SK-N-SH (cell line): ENCODE data around the gene ENTPD6. TPM values are rescaled to one million over a fixed set of nuclear protein-coding genes. Genes with fewer than 3 reads are reported as not detected.
A peak's percentile ranks its signal among the peaks of the same experiment; 100 is the strongest.

Experiments
- CTCF ChIA-PET: fragments of 300-600, 350-600 bp; formaldehyde crosslinking; extraction: SDS; loops from one replicate; lab custom pipeline; 2021; lab: Yijun Ruan, JAX
- POLR2A ChIA-PET: fragments of 350-600 bp; sonication (Branson Sonifier 250); formaldehyde crosslinking; extraction: SDS; loops from one replicate; lab custom pipeline; 2020; ENCODE audit warnings: antibody characterized with exemption, inconsistent platforms; lab: Yijun Ruan, JAX
- DNase-seq: peaks from one replicate; pipeline ENCODE4 v3.0.0; 2012
- H2AFZ ChIP-seq: fragments of 200-600 bp; sonication (generic); 2 replicates; pipeline ENCODE4 v1.8.1; 2016; ENCODE audit warnings: antibody characterized with exemption, mild to moderate bottlenecking, low read depth
- H3F3A ChIP-seq: fragments of 200-600 bp; sonication (generic); replicated peaks from 2 replicates; pipeline ENCODE3; 2016; ENCODE audit warnings: antibody characterized with exemption, mild to moderate bottlenecking; ENCODE audit not compliant: insufficient read depth
- H3K27ac ChIP-seq, 2 experiments: fragments of 200-500 bp in 1 of 2; fragments of 200-600 bp in 1 of 2; sonication (Bioruptor generic) in 1 of 2; sonication (generic), shearing (Covaris generic) in 1 of 2; 2 replicates each; pipeline versions ENCODE4 v1.5.1 to v1.6.1; 2014 to 2016; ENCODE audit warnings: low read depth in 2 of 2, inconsistent platforms in 1 of 2, low read length in 1 of 2, mild to moderate bottlenecking in 1 of 2, mixed read lengths in 1 of 2
- H3K27me3 ChIP-seq: fragments of 200-600 bp; sonication (generic), shearing (Covaris generic); 2 replicates; pipeline ENCODE4 v1.6.1; 2016; ENCODE audit warnings: mixed run types; ENCODE audit not compliant: insufficient read depth
- H3K36me3 ChIP-seq, 2 experiments: fragments of 200-500 bp in 1 of 2; fragments of 200-600 bp in 1 of 2; sonication (Bioruptor generic) in 1 of 2; sonication (generic) in 1 of 2; replicated peaks in 1 of 2; 2 replicates each; pipeline versions ENCODE3 to v1.5.1; 2014 to 2016; ENCODE audit warnings: low read length in 1 of 2, mild to moderate bottlenecking in 1 of 2; ENCODE audit not compliant: insufficient read depth in 2 of 2, control insufficient read depth in 1 of 2
- H3K4me1 ChIP-seq, 2 experiments: fragments of 200-500 bp in 1 of 2; fragments of 200-600 bp in 1 of 2; sonication (Bioruptor generic) in 1 of 2; sonication (generic), shearing (Covaris generic) in 1 of 2; 2 replicates each; pipeline versions ENCODE4 v1.5.1 to v1.6.1; 2014 to 2016; ENCODE audit warnings: low read depth in 1 of 2, low read length in 1 of 2, mixed run types in 1 of 2; ENCODE audit not compliant: insufficient read depth in 2 of 2, control insufficient read depth in 1 of 2
- H3K4me2 ChIP-seq: fragments of 200-600 bp; sonication (generic), shearing (Covaris generic); 2 replicates; pipeline ENCODE4 v1.6.1; 2017; ENCODE audit warnings: mixed run types
- H3K4me3 ChIP-seq, 2 experiments: fragments of 200-500 bp in 1 of 2; fragments of 200-600 bp in 1 of 2; sonication (Bioruptor generic) in 1 of 2; sonication (generic), shearing (Covaris generic) in 1 of 2; 2 replicates each; pipeline versions ENCODE4 v1.5.1 to v1.8.1; 2014 to 2016; ENCODE audit warnings: low read depth in 2 of 2, inconsistent platforms in 1 of 2, low read length in 1 of 2, mild to moderate bottlenecking in 1 of 2, mixed read lengths in 1 of 2, moderate library complexity in 1 of 2
- H3K79me2 ChIP-seq: fragments of 200-600 bp; sonication (generic); 2 replicates; pipeline ENCODE4 v1.8.1; 2017; ENCODE audit warnings: mild to moderate bottlenecking; ENCODE audit not compliant: insufficient read depth
- H3K9ac ChIP-seq: fragments of 200-600 bp; sonication (generic); 2 replicates; pipeline ENCODE4 v1.6.1; 2017; ENCODE audit warnings: mixed run types
- H3K9me2 ChIP-seq: fragments of 200-600 bp; sonication (generic); 2 replicates; pipeline ENCODE4 v1.6.1; 2017; ENCODE audit warnings: mixed run types
- H3K9me3 ChIP-seq: fragments of 200-600 bp; sonication (generic); 2 replicates; pipeline ENCODE4 v1.6.1; 2017; ENCODE audit warnings: mixed run types, mild to moderate bottlenecking, moderate library complexity
- H4K20me1 ChIP-seq: fragments of 200-600 bp; sonication (generic); 2 replicates; pipeline ENCODE4 v1.6.1; 2017; ENCODE audit warnings: mild to moderate bottlenecking, mixed run types; ENCODE audit not compliant: insufficient read depth
- CHD2 ChIP-seq: fragments of 150-350 bp; IDR thresholded peaks from 2 replicates; pipeline ENCODE4 v1.6.1; 2018; ENCODE audit warnings: low read length; ENCODE audit not compliant: partially characterized antibody
- GATA2 ChIP-seq: sonication (generic); formaldehyde crosslinking; IDR thresholded peaks from 2 replicates; pipeline ENCODE4 v1.5.0; 2020; ENCODE audit warnings: mild to moderate bottlenecking, missing genetic modification reagents
- MEF2A ChIP-seq: IDR thresholded peaks from 2 replicates; pipeline ENCODE4 v1.4.0; 2012; ENCODE audit warnings: low read depth, borderline replicate concordance
- NRF1 ChIP-seq: IDR thresholded peaks from 2 replicates; pipeline ENCODE4 v1.6.1; 2012; ENCODE audit warnings: low read depth, mild to moderate bottlenecking, low read length
- RAD21 ChIP-seq: IDR thresholded peaks from 2 replicates; pipeline ENCODE4 v1.6.1; 2012; ENCODE audit warnings: mild to moderate bottlenecking, low read length
- RFX5 ChIP-seq: IDR thresholded peaks from 2 replicates; pipeline ENCODE4 v1.6.1; 2012; ENCODE audit warnings: mild to moderate bottlenecking, improper control_type of control experiment, low read length
- TCF12 ChIP-seq: IDR thresholded peaks from 2 replicates; pipeline ENCODE4 v1.4.0; 2012
- TEAD4 ChIP-seq: IDR thresholded peaks from 2 replicates; pipeline ENCODE4 v1.4.0; 2012; ENCODE audit warnings: mild to moderate bottlenecking, borderline replicate concordance; ENCODE audit not compliant: insufficient read depth
- WGBS: methylation state at CpG from one replicate; pipeline ENCODE4 v1.1.6; 2017; ENCODE audit warnings: low lambda C conversion rate; 5-methylcytosine and 5-hydroxymethylcytosine counted together
- polyA plus RNA-seq, 3 experiments: library from polyadenylated mRNA; depleted of rRNA; stranded (reverse); fragments of >200 nt; gene quantifications; 2 replicates each; pipeline ENCODE4 v1.2.3, GENCODE V29; 2012
- TF ChIP-seq, protein P1 (sequence below): IDR thresholded peaks from 2 replicates; pipeline ENCODE4 v1.4.0; 2012; ENCODE audit warnings: low read depth
- TF ChIP-seq, protein P2 (sequence below): fragments of 200-600 bp; sonication (generic); IDR thresholded peaks from 2 replicates; pipeline ENCODE4 v1.6.1; 2017; ENCODE audit warnings: antibody characterized with exemption, mild to moderate bottlenecking, moderate library complexity

The ENTPD6 gene
- polyA plus RNA-seq, 1 of the 3 experiments (the other 2 are of a cell fraction): 76.1 TPM

DNA sequence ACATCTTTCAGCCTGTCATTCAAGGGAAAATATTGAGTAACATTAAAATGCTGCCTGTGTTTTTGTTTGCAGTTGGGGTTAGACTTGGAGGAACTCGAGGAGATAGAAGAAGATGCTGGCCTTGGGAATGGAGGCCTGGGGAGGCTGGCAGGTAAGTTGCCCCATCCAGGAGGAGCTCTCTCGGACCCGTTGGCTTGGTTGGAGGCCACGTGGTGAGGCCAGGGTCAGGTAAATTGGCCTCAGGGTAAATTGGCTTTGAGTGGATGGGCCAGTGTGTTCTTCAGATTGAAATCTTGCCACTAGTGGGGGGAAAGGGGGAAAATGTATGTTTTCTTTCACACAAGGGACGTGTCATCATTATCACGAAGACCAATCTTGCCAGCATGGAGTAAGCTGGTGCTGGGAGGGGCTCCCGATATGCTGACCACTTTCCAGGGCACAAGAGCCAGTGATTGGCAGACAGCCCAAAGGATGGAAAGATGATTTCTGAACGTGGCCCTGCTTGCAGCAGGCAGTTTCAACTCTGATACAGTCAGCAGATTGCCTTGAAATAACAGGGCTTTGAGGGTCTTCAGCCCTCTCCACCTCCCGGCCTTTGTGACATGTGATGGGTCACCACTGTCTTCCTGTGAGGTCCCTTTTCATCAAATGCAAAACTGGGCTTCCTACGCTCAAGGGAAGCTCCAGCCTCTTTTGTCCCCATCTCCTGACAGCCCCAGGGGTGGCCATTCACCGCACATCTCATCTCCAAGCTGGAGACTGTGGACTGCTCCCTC, 73.7 kb downstream of the ENTPD6 start:
- Histone ChIP-seq H3K27me3 (no peaks in the 10 kb centered on the region), H3K9me3 (no peaks in the 10 kb centered on the region), H3K4me2 (no peak overlapping the region), H3K79me2 (peaks cover 56% of the 10 kb centered on the region; the same call in 1 of the 2 replicates), H3K4me1 (peaks cover 0 to 10% of the 10 kb centered on the region in 2 experiments; a peak in 1 of 4 replicates), H4K20me1 (peaks cover 15% of the 10 kb centered on the region; the same call in 1 of the 2 replicates), H3K27ac (no peak overlapping the region; a peak in 1 of 4 replicates), H3K9me2 (no peaks in the 10 kb centered on the region), H3F3A (peaks cover 3% of the 10 kb centered on the region), H3K4me3 (no peak overlapping the region), H3K9ac (no peak overlapping the region), H3K36me3 (peaks cover 37 to 45% of the 10 kb centered on the region in 2 experiments), H2AFZ (no peak overlapping the region)
- ChIA-PET CTCF (interaction anchor here (0.8 to 1.6 kb wide), 2 partner anchors 23 to 24 kb away, joined by 3 to 6 read pairs; no protein-coding TSS in a partner anchor), POLR2A (no interaction called here)
- WGBS: 75% methylated on average over 11 of the region's 11 CpGs
- TF ChIP-seq, protein P1, sequence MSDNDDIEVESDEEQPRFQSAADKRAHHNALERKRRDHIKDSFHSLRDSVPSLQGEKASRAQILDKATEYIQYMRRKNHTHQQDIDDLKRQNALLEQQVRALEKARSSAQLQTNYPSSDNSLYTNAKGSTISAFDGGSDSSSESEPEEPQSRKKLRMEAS: no peak
- TF ChIP-seq RFX5 (no peak), RAD21 (no peak), TEAD4 (no peak), MEF2A (no peak), NRF1 (no peak), GATA2 (CRISPR knock-in tag) (peak; percentile 71)
- TF ChIP-seq, protein P2, sequence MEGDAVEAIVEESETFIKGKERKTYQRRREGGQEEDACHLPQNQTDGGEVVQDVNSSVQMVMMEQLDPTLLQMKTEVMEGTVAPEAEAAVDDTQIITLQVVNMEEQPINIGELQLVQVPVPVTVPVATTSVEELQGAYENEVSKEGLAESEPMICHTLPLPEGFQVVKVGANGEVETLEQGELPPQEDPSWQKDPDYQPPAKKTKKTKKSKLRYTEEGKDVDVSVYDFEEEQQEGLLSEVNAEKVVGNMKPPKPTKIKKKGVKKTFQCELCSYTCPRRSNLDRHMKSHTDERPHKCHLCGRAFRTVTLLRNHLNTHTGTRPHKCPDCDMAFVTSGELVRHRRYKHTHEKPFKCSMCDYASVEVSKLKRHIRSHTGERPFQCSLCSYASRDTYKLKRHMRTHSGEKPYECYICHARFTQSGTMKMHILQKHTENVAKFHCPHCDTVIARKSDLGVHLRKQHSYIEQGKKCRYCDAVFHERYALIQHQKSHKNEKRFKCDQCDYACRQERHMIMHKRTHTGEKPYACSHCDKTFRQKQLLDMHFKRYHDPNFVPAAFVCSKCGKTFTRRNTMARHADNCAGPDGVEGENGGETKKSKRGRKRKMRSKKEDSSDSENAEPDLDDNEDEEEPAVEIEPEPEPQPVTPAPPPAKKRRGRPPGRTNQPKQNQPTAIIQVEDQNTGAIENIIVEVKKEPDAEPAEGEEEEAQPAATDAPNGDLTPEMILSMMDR: no peak
- peak; percentile 2 for DNase-seq

DNA sequence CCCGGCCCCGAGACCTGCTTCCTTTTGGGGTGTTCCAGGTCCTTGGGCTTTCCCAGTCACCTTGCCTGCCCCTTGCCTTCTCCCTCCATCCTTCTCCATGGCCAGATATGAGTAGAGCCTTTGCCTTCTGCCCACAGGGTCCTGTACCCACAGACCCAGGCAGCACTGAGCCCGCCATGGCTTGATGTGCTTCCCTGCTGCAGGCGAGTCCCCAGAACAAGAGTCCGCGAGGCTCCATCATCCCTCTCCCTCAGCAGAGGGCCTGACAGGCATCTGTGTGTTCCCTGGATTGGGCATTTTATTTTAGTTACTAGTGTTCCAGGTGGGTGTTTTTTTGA, 74.3 kb downstream of the ENTPD6 start:
- no peak for DNase-seq

More for the DNA sequence above, 74.3 kb downstream of the ENTPD6 start:
- H3K9me2 ChIP-seq: no peaks in the 10 kb centered on the region
- no peak overlapping the region for H3K9ac ChIP-seq
- H3K27ac ChIP-seq: no peak overlapping the region; a peak in 1 of 4 replicates
- peaks cover 0 to 10% of the 10 kb centered on the region in 2 experiments; a peak in 1 of 4 replicates for H3K4me1 ChIP-seq
- peaks cover 3% of the 10 kb centered on the region for H3F3A ChIP-seq
- H2AFZ ChIP-seq: no peak overlapping the region
- no peaks in the 10 kb centered on the region for H3K9me3 ChIP-seq
- ChIA-PET POLR2A (no interaction called here), CTCF (interaction anchor here (1.6 kb wide), 1 partner anchor 24 kb away, joined by 6 read pairs; no protein-coding TSS in a partner anchor)
- H3K4me2 ChIP-seq: no peak overlapping the region
- TF ChIP-seq RAD21 (no peak), TCF12 (no peak), CHD2 (no peak), GATA2 (CRISPR knock-in tag) (no peak)
- peaks cover 15% of the 10 kb centered on the region; the same call in 1 of the 2 replicates for H4K20me1 ChIP-seq
- 95% methylated on average over 6 of the region's 6 CpGs for WGBS
- H3K36me3 ChIP-seq: peaks cover 43 to 45% of the 10 kb centered on the region in 2 experiments
- peaks cover 52% of the 10 kb centered on the region; the same call in 1 of the 2 replicates for H3K79me2 ChIP-seq
- H3K4me3 ChIP-seq: no peak overlapping the region
- H3K27me3 ChIP-seq: no peaks in the 10 kb centered on the region
